Liver (tissue), 9 donors: ENCODE measurements around the gene RREB1. TPM values are rescaled to one million over a fixed set of nuclear protein-coding genes. Genes with fewer than 3 reads are reported as not detected.

Experiments used
- DNase-seq: peaks from one replicate; pipeline ENCODE4 v3.0.0-alpha.2; 2017; ENCODE audit warnings: low spot score
- H3K27ac ChIP-seq, 2 donors: one replicate each; pipeline ENCODE4 v1.7.0; 2013; ENCODE audit warnings: inconsistent platforms in 2 of 2, low read length in 2 of 2, control low read depth in 1 of 2, low read depth in 1 of 2, mild to moderate bottlenecking in 1 of 2
- H3K27me3 ChIP-seq, 4 donors: one replicate each; pipeline versions ENCODE4 v1.6.1 to v1.7.0; 2013; ENCODE audit warnings: low read length in 3 of 4, inconsistent platforms in 1 of 4, mild to moderate bottlenecking in 1 of 4, moderate library complexity in 1 of 4; ENCODE audit not compliant: control insufficient read depth in 4 of 4, insufficient read depth in 4 of 4
- H3K36me3 ChIP-seq, 4 donors: one replicate each; pipeline versions ENCODE4 v1.6.1 to v1.7.0; 2013; ENCODE audit warnings: low read length in 3 of 4, mild to moderate bottlenecking in 3 of 4, low read depth in 1 of 4, moderate library complexity in 1 of 4; ENCODE audit not compliant: control insufficient read depth in 4 of 4, insufficient read depth in 3 of 4
- H3K4me1 ChIP-seq, 4 donors: one replicate each; pipeline versions ENCODE4 v1.6.1 to v1.7.0; 2013; ENCODE audit warnings: low read length in 3 of 4, mild to moderate bottlenecking in 3 of 4, moderate library complexity in 1 of 4; ENCODE audit not compliant: control insufficient read depth in 4 of 4, insufficient read depth in 4 of 4
- H3K4me3 ChIP-seq, 3 donors: one replicate each; pipeline versions ENCODE4 v1.6.1 to v1.7.0; 2013; ENCODE audit warnings: low read length in 3 of 3, control low read depth in 1 of 3, low read depth in 1 of 3, mild to moderate bottlenecking in 1 of 3
- H3K9ac ChIP-seq, 2 donors: one replicate each; pipeline ENCODE4 v1.7.0; 2013; ENCODE audit warnings: low read length in 2 of 2, mild to moderate bottlenecking in 2 of 2, moderate library complexity in 2 of 2, control low read depth in 1 of 2, low read depth in 1 of 2
- H3K9me3 ChIP-seq, 4 donors: one replicate each; pipeline versions ENCODE4 v1.6.1 to v1.7.0; 2013; ENCODE audit warnings: low read length in 3 of 4; ENCODE audit not compliant: control insufficient read depth in 4 of 4
- EGR1 ChIP-seq, 2 donors: IDR thresholded peaks; 2 replicates each; pipeline ENCODE4 v1.6.1; 2016 to 2018; ENCODE audit warnings: antibody characterized with exemption in 2 of 2, low read depth in 2 of 2
- FOXA1 ChIP-seq: IDR thresholded peaks from 2 replicates; pipeline ENCODE4 v1.6.1; 2016; ENCODE audit warnings: antibody characterized with exemption
- FOXA2 ChIP-seq: IDR thresholded peaks from 2 replicates; pipeline ENCODE4 v1.6.1; 2016; ENCODE audit warnings: antibody characterized with exemption
- GABPA ChIP-seq, 2 donors: IDR thresholded peaks in 1 of 2; conservative IDR thresholded peaks in 1 of 2; 2 replicates each; pipeline ENCODE4 v1.6.1; 2016; ENCODE audit warnings: antibody characterized with exemption in 2 of 2, mild to moderate bottlenecking in 1 of 2, moderate library complexity in 1 of 2
- HNF4A ChIP-seq, 2 donors: conservative IDR thresholded peaks; 2 replicates each; pipeline ENCODE4 v1.6.1; 2016; ENCODE audit warnings: antibody characterized with exemption in 2 of 2, mild to moderate bottlenecking in 2 of 2
- HNF4G ChIP-seq: IDR thresholded peaks from 2 replicates; pipeline ENCODE4 v1.6.1; 2016; ENCODE audit warnings: antibody characterized with exemption
- JUND ChIP-seq, 2 donors: IDR thresholded peaks; 2 replicates each; pipeline ENCODE4 v1.6.1; 2016; ENCODE audit warnings: antibody characterized with exemption in 2 of 2
- NR2F2 ChIP-seq: IDR thresholded peaks from 2 replicates; pipeline ENCODE4 v1.6.1; 2016; ENCODE audit warnings: antibody characterized with exemption
- RAD21 ChIP-seq, 2 donors: IDR thresholded peaks; 2 replicates each; pipeline ENCODE4 v1.6.1; 2016; ENCODE audit warnings: antibody characterized with exemption in 2 of 2, mild to moderate bottlenecking in 2 of 2
- RXRA ChIP-seq, 2 donors: IDR thresholded peaks; 2 replicates each; pipeline ENCODE4 v1.6.1; 2017 to 2018; ENCODE audit warnings: antibody characterized with exemption in 2 of 2, mild to moderate bottlenecking in 1 of 2
- TAF1 ChIP-seq: conservative IDR thresholded peaks from 2 replicates; pipeline ENCODE4 v1.6.1; 2016; ENCODE audit warnings: antibody characterized with exemption, mild to moderate bottlenecking
- YY1 ChIP-seq: IDR thresholded peaks from 2 replicates; pipeline ENCODE4 v1.6.1; 2016; ENCODE audit warnings: antibody characterized with exemption, mild to moderate bottlenecking
- ZBTB33 ChIP-seq: IDR thresholded peaks from 2 replicates; pipeline ENCODE4 v1.6.1; 2016; ENCODE audit warnings: antibody characterized with exemption
- WGBS: extraction: QIAGEN DNeasy Blood & Tissue Kit; methylation state at CpG from one replicate; pipeline ENCODE4 v1.1.7; 2013; 5-methylcytosine and 5-hydroxymethylcytosine counted together
- polyA plus RNA-seq, 2 donors: library from polyadenylated mRNA; stranded (reverse) in 1 of 2; unstranded in 1 of 2; fragments of 200-250 nt in 1 of 2; fragments of >200 nt in 1 of 2; fragmentation: Nextera tagmentation in 1 of 2; extraction: Ambion mirVana in 1 of 2; gene quantifications; one replicate each; pipeline versions ENCODE4 v1.2.1 to v1.2.3, GENCODE V29; 2013 to 2015
- total RNA-seq, 2 donors: library from RNA; depleted of rRNA; stranded (reverse); fragments of >200 nt; gene quantifications; one replicate each; pipeline ENCODE4 v1.2.3, GENCODE V29; 2014
- TF ChIP-seq, protein P1 (sequence below): IDR thresholded peaks from 2 replicates; pipeline ENCODE4 v1.6.1; 2016; ENCODE audit warnings: antibody characterized with exemption, mild to moderate bottlenecking
- TF ChIP-seq, protein P2 (sequence below): IDR thresholded peaks from 2 replicates; pipeline ENCODE4 v1.6.1; 2016; ENCODE audit warnings: antibody characterized with exemption
- donor health status: healthy.
- donor health status: healthy.
- donor health status: healthy.
- donor health status: healthy.
- donor health status: healthy.

Gene RREB1
- total and polyA plus RNA-seq, 4 donors: 10.1 to 28.9 (median 17.3) TPM

DNA sequence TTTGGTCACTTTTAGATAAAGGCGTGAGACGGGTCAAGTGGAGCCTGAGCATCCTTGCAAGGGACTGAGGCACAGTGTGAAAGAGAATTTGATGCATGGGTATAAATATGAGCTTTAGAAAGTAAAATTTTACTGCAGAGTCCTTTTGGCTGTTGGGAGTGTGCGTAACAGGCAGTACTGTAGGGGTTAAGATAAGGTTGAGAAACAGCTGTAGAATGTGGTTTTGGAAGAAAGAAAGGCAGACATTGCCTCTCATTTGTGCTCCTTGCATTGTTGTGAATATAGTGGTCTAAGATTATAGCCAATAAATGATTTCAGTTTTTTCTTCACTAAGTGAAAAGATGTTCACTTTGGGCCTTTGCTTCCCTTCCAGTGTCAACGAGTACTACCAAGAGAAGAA lies 73.0 kb downstream of the RREB1 start:
- WGBS: 96% methylated on average over 4 of the region's 4 CpGs

DNA sequence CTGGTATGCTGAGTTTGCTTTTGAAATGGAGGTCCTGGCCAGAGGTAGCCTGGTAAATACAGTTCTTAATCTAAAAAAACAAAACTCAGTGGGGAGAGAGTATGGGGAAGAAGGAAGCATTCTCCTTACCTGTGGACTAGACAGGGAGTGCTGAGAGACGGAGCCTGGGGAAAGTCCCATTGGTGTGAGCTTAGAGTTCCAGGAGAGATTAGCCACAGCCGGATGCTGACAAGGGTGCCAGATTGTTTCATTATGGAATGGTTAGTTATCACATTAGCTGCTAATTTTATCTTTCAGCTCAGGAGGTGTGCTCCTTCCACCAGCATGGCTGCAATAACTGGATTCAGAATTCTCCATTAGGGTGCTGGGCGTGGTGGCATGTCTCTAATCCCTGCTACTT lies 75.9 kb downstream of the RREB1 start:
- Histone ChIP-seq H3K36me3 (peaks cover 5 to 62% (median 55%) of the 10 kb centered on the region in 4 donors), H3K4me1 (no peaks in the 10 kb centered on the region), H3K27me3 (no peaks in the 10 kb centered on the region), H3K4me3 (no peak overlapping the region), H3K9me3 (no peaks in the 10 kb centered on the region), H3K9ac (no peak overlapping the region), H3K27ac (no peak overlapping the region)
- no peak for DNase-seq
- 88% methylated on average over 3 of the region's 3 CpGs for WGBS
- TF ChIP-seq HNF4G (no peak), YY1 (no peak), RXRA (IDR thresholded peaks at IDR 0.05) (no peak), NR2F2 (no peak), EGR1 (IDR thresholded peaks at IDR 0.05; ENCODE audit: low read depth in 2 of 2) (no peak), FOXA2 (no peak), GABPA (IDR thresholded peaks at IDR 0.05 in 1 of 2, conservative IDR thresholded peaks at IDR 0.05 in 1 of 2) (no peak), FOXA1 (no peak), HNF4A (conservative IDR thresholded peaks at IDR 0.05) (no peak), RAD21 (IDR thresholded peaks at IDR 0.05) (no peak), ZBTB33 (no peak)
- TF ChIP-seq, protein P1, sequence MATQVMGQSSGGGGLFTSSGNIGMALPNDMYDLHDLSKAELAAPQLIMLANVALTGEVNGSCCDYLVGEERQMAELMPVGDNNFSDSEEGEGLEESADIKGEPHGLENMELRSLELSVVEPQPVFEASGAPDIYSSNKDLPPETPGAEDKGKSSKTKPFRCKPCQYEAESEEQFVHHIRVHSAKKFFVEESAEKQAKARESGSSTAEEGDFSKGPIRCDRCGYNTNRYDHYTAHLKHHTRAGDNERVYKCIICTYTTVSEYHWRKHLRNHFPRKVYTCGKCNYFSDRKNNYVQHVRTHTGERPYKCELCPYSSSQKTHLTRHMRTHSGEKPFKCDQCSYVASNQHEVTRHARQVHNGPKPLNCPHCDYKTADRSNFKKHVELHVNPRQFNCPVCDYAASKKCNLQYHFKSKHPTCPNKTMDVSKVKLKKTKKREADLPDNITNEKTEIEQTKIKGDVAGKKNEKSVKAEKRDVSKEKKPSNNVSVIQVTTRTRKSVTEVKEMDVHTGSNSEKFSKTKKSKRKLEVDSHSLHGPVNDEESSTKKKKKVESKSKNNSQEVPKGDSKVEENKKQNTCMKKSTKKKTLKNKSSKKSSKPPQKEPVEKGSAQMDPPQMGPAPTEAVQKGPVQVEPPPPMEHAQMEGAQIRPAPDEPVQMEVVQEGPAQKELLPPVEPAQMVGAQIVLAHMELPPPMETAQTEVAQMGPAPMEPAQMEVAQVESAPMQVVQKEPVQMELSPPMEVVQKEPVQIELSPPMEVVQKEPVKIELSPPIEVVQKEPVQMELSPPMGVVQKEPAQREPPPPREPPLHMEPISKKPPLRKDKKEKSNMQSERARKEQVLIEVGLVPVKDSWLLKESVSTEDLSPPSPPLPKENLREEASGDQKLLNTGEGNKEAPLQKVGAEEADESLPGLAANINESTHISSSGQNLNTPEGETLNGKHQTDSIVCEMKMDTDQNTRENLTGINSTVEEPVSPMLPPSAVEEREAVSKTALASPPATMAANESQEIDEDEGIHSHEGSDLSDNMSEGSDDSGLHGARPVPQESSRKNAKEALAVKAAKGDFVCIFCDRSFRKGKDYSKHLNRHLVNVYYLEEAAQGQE: no peak

More for the DNA sequence above, 73.0 kb downstream of the RREB1 start:
- Histone ChIP-seq H3K27ac (no peak overlapping the region), H3K4me3 (no peak overlapping the region), H3K36me3 (peaks cover 4 to 53% (median 42%) of the 10 kb centered on the region in 4 donors), H3K9ac (no peak overlapping the region), H3K27me3 (no peaks in the 10 kb centered on the region), H3K4me1 (no peaks in the 10 kb centered on the region), H3K9me3 (no peaks in the 10 kb centered on the region)
- TF ChIP-seq HNF4A (conservative IDR thresholded peaks at IDR 0.05) (no peak), TAF1 (no peak), ZBTB33 (no peak), RXRA (IDR thresholded peaks at IDR 0.05) (no peak), FOXA1 (no peak), FOXA2 (no peak), EGR1 (IDR thresholded peaks at IDR 0.05; ENCODE audit: low read depth in 2 of 2) (no peak), JUND (IDR thresholded peaks at IDR 0.05) (no peak), YY1 (no peak), NR2F2 (no peak), GABPA (IDR thresholded peaks at IDR 0.05 in 1 of 2, conservative IDR thresholded peaks at IDR 0.05 in 1 of 2) (no peak), RAD21 (IDR thresholded peaks at IDR 0.05) (no peak)
- TF ChIP-seq, protein P2, sequence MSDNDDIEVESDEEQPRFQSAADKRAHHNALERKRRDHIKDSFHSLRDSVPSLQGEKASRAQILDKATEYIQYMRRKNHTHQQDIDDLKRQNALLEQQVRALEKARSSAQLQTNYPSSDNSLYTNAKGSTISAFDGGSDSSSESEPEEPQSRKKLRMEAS: no peak
- TF ChIP-seq, protein P1: no peak
- no peak for DNase-seq
